SU-DHL-6 (cell line): Measurements from ENCODE around the gene PCDHGA7.
"Not testable (repeated sequence)": the region's sequence is repeated elsewhere in the genome, so short reads cannot be mapped to it uniquely, and the experiment has no call there.

ENCODE experiments used
- H2AFZ ChIP-seq: fragments of 200-600 bp; sonication (generic); 2 replicates; pipeline ENCODE4 v1.6.1; 2014; ENCODE audit warnings: low read depth, mild to moderate bottlenecking, moderate library complexity, mixed read lengths, antibody characterized with exemption, low read length; ENCODE audit not compliant: severe bottlenecking
- H3F3A ChIP-seq: fragments of 200-600 bp; shearing (Covaris generic); 2 replicates; pipeline ENCODE4 v1.6.0; 2016; ENCODE audit warnings: antibody characterized with exemption, mild to moderate bottlenecking; ENCODE audit not compliant: insufficient read depth
- H3K27ac ChIP-seq: fragments of 200-600 bp; sonication (generic); 2 replicates; pipeline ENCODE4 v1.5.1; 2016; ENCODE audit warnings: low read depth, mild to moderate bottlenecking, low read length, moderate library complexity, mixed read lengths
- H3K27me3 ChIP-seq: fragments of 200-600 bp; sonication (generic), shearing (Covaris generic); 2 replicates; pipeline ENCODE4 v1.6.0; 2014; ENCODE audit warnings: mild to moderate bottlenecking, low read length
- H3K36me3 ChIP-seq: fragments of 200-600 bp; sonication (generic); 2 replicates; pipeline ENCODE4 v1.6.1; 2014; ENCODE audit warnings: mild to moderate bottlenecking, low read length, mixed read lengths
- H3K4me2 ChIP-seq: fragments of 300-600, 200-600 bp; shearing (Covaris generic), sonication (generic); 2 replicates; pipeline ENCODE4 v1.6.0; 2014; ENCODE audit warnings: low read length, low read depth, mild to moderate bottlenecking; ENCODE audit not compliant: poor library complexity, severe bottlenecking
- H3K4me3 ChIP-seq: fragments of 200-600 bp; sonication (generic); 2 replicates; pipeline ENCODE4 v1.5.1; 2014; ENCODE audit warnings: antibody characterized with exemption, low read length, mild to moderate bottlenecking, mixed read lengths; ENCODE audit not compliant: insufficient read depth, poor library complexity, severe bottlenecking
- H3K79me2 ChIP-seq: fragments of 200-600 bp; sonication (generic); 2 replicates; pipeline ENCODE4 v1.6.1; 2014; ENCODE audit warnings: mild to moderate bottlenecking, low read length, moderate library complexity; ENCODE audit not compliant: insufficient read depth
- H3K9ac ChIP-seq: fragments of 200-600 bp; sonication (generic); 2 replicates; pipeline ENCODE4 v1.7.0; 2014; ENCODE audit warnings: mild to moderate bottlenecking, low read length
- H3K9me2 ChIP-seq: fragments of 200-600 bp; sonication (generic); replicated peaks from 2 replicates; pipeline ENCODE4 v1.6.1; 2014; ENCODE audit warnings: low read length; ENCODE audit not compliant: insufficient read depth
- H3K9me3 ChIP-seq: fragments of 200-600 bp; sonication (generic); 2 replicates; pipeline ENCODE4 v1.6.1; 2014; ENCODE audit warnings: low read length, mixed read lengths; ENCODE audit not compliant: insufficient read depth
- H4K20me1 ChIP-seq: fragments of 200-600 bp; sonication (generic); 2 replicates; pipeline ENCODE4 v1.6.1; 2014; ENCODE audit warnings: low read depth, mild to moderate bottlenecking, antibody characterized with exemption, low read length, moderate library complexity, mixed read lengths
- EZH2phosphoT487 ChIP-seq: fragments of 200-600 bp; sonication (generic), shearing (Covaris generic); conservative IDR thresholded peaks from 2 replicates; pipeline ENCODE4 v1.6.1; 2018; ENCODE audit warnings: mild to moderate bottlenecking, antibody characterized with exemption, low read length, moderate library complexity, mixed read lengths
- TF ChIP-seq, protein P1 (sequence below): fragments of 200-600 bp; sonication (generic); IDR thresholded peaks from one replicate; pipeline ENCODE4 v1.5.1; 2017; ENCODE audit warnings: antibody characterized with exemption, mild to moderate bottlenecking, low read length, moderate library complexity; ENCODE audit not compliant: insufficient read depth, poor library complexity, severe bottlenecking

PCDHGA7 gene

GRCh38 chr5:141389153-141390042 is 6.9 kb downstream of the PCDHGA7 start:
- Histone ChIP-seq H3K27ac (no peak overlapping the region), H2AFZ (no peak overlapping the region), H3K9me2 (no peaks in the 10 kb centered on the region), H3F3A (no peaks in the 10 kb centered on the region; the same call in 1 of the 2 replicates), H3K9ac (no peak overlapping the region), H4K20me1 (no peaks in the 10 kb centered on the region), H3K79me2 (no peaks in the 10 kb centered on the region), H3K36me3 (0 out of 2 replicates have a peak, but pooled peaks cover 3% of the 10 kb centered on the region), H3K27me3 (no peaks in the 10 kb centered on the region), H3K4me2 (no peak overlapping the region), H3K9me3 (peaks cover 15% of the 10 kb centered on the region; the same call in 1 of the 2 replicates), H3K4me3 (no peak overlapping the region)
- no peak for TF ChIP-seq EZH2phosphoT487
- TF ChIP-seq, protein P1, sequence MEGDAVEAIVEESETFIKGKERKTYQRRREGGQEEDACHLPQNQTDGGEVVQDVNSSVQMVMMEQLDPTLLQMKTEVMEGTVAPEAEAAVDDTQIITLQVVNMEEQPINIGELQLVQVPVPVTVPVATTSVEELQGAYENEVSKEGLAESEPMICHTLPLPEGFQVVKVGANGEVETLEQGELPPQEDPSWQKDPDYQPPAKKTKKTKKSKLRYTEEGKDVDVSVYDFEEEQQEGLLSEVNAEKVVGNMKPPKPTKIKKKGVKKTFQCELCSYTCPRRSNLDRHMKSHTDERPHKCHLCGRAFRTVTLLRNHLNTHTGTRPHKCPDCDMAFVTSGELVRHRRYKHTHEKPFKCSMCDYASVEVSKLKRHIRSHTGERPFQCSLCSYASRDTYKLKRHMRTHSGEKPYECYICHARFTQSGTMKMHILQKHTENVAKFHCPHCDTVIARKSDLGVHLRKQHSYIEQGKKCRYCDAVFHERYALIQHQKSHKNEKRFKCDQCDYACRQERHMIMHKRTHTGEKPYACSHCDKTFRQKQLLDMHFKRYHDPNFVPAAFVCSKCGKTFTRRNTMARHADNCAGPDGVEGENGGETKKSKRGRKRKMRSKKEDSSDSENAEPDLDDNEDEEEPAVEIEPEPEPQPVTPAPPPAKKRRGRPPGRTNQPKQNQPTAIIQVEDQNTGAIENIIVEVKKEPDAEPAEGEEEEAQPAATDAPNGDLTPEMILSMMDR, result no peak

GRCh38 chr5:141392429-141393198 is 10.1 kb downstream of the PCDHGA7 start, which contains the start of gene PCDHGA8:
Gene PCDHGA8, plus strand, starts transcription at chr5:141392633. Its CDS starts 181 bp downstream, at chr5:141392814.
- TF ChIP-seq, protein P1, result peak; percentile 20
- TF ChIP-seq EZH2phosphoT487, result no peak
- H3K27me3 ChIP-seq, result no peaks in the 10 kb centered on the region
- H4K20me1 ChIP-seq, result no peaks in the 10 kb centered on the region
- no peak within 1 kb of the TSS for H2AFZ ChIP-seq
- H3K9ac ChIP-seq, result no peak within 1 kb of the TSS
- H3F3A ChIP-seq, result no peaks in the 10 kb centered on the region; the same call in none of the 2 replicates
- H3K27ac ChIP-seq, result no peak within 1 kb of the TSS
- no peaks in the 10 kb centered on the region for H3K36me3 ChIP-seq
- no peaks in the 10 kb centered on the region for H3K9me2 ChIP-seq
- peak within 1 kb of the TSS; percentile 14 for H3K4me2 ChIP-seq
- H3K79me2 ChIP-seq, result no peaks in the 10 kb centered on the region
- H3K9me3 ChIP-seq, result no peaks in the 10 kb centered on the region; the same call in 1 of the 2 replicates
- H3K4me3 ChIP-seq, result no peak within 1 kb of the TSS

DNA sequence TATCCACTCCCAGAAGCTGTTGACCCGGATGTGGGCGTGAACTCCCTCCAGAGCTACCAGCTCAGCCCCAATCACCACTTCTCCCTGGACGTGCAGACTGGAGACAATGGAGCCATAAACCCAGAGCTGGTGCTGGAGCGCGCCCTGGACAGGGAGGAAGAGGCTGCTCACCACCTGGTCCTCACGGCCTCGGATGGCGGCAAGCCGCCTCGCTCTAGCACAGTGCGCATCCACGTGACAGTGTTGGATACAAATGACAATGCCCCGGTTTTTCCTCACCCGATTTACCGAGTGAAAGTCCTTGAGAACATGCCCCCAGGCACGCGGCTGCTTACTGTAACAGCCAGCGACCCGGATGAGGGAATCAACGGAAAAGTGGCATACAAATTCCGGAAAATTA is 10.7 kb downstream of the PCDHGA7 start:
- Histone ChIP-seq H3K4me2 (no peak overlapping the region), H3K9ac (no peak overlapping the region), H3K36me3 (no peaks in the 10 kb centered on the region), H3F3A (no peaks in the 10 kb centered on the region; the same call in none of the 2 replicates), H2AFZ (no peak overlapping the region), H3K4me3 (no peak overlapping the region), H3K79me2 (no peaks in the 10 kb centered on the region), H4K20me1 (no peaks in the 10 kb centered on the region), H3K9me2 (no peaks in the 10 kb centered on the region), H3K27ac (no peak overlapping the region), H3K9me3 (no peaks in the 10 kb centered on the region; the same call in 1 of the 2 replicates), H3K27me3 (no peaks in the 10 kb centered on the region)
- TF ChIP-seq EZH2phosphoT487, result no peak
- TF ChIP-seq, protein P1, result no peak

DNA sequence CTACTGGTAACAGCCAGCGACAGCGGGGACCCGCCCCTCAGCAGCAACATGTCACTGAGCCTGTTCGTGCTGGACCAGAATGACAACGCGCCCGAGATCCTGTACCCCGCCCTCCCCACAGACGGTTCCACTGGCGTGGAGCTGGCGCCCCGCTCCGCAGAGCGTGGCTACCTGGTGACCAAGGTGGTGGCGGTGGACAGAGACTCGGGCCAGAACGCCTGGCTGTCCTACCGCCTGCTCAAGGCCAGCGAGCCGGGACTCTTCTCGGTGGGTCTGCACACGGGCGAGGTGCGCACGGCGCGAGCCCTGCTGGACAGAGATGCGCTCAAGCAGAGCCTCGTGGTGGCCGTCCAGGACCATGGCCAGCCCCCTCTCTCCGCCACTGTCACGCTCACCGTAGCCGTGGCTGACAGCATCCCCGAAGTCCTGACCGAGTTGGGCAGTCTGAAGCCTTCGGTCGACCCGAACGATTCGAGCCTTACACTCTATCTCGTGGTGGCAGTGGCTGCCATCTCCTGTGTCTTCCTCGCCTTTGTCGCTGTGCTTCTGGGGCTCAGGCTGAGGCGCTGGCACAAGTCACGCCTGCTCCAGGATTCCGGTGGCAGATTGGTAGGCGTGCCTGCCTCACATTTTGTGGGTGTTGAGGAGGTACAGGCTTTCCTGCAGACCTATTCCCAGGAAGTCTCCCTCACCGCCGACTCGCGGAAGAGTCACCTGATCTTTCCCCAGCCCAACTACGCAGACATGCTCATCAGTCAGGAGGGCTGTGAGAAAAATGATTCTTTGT is 12.1 kb downstream of the PCDHGA7 start:
- not testable (repeated sequence) for H3K36me3 ChIP-seq, H3K79me2 ChIP-seq
- peaks cover 12% of the 10 kb centered on the region; the same call in 1 of the 2 replicates for H3K9me3 ChIP-seq

More for the DNA sequence above, 12.1 kb downstream of the PCDHGA7 start:
- not testable (repeated sequence) for H3K4me3 ChIP-seq, H3K27me3 ChIP-seq, H4K20me1 ChIP-seq, H3K9me2 ChIP-seq, H2AFZ ChIP-seq, H3K4me2 ChIP-seq, H3F3A ChIP-seq, H3K9ac ChIP-seq, H3K27ac ChIP-seq
